GM18502 (cell line): ENCODE results near the gene ZC2HC1C.
"Not testable (repeated sequence)": the region's sequence is repeated elsewhere in the genome, so short reads cannot be mapped to it uniquely, and the experiment has no call there.

Experiments used
- ATAC-seq: cut with Tn5 transposase; IDR thresholded peaks from one replicate; pipeline ENCODE4 v1.9.1; 2021; ENCODE audit warnings: mild to moderate bottlenecking; ENCODE audit not compliant: unreplicated experiment, poor library complexity

ZC2HC1C gene

GRCh38 chr14:75053396-75054291 lies 15.8 kb upstream of the ZC2HC1C start:
- ATAC-seq, result no peak

- no peak for ATAC-seq
These were observed 15.0 kb upstream of the ZC2HC1C start for GRCh38 chr14:75054421-75054820.

GRCh38 chr14:75059642-75060041 lies 9.8 kb upstream of the ZC2HC1C start:
- no peak for ATAC-seq

- ATAC-seq, result no peak
These were observed 9.0 kb upstream of the ZC2HC1C start for GRCh38 chr14:75060420-75060819.

GRCh38 chr14:75063013-75063412 lies 6.4 kb upstream of the ZC2HC1C start:
- ATAC-seq, result no peak

- peak; percentile 95 for ATAC-seq
These were observed 5.8 kb upstream of the ZC2HC1C start, which contains the start of gene ACYP1 for GRCh38 chr14:75063491-75064204. Gene ACYP1, minus strand, starts transcription at chr14:75064024. Its CDS starts 471 bp downstream, at chr14:75063553.

- peak; percentile 5 for ATAC-seq
These were observed 5.3 kb upstream of the ZC2HC1C start for GRCh38 chr14:75064205-75064567.

- no peak for ATAC-seq
These were observed 2.8 kb upstream of the ZC2HC1C start for GRCh38 chr14:75066691-75067090.

- ATAC-seq, result no peak
These were observed 2.2 kb upstream of the ZC2HC1C start for GRCh38 chr14:75067212-75067611.

- ATAC-seq, result not testable (repeated sequence)
These were observed 1.7 kb upstream of the ZC2HC1C start for GRCh38 chr14:75067765-75068164.

- no peak for ATAC-seq
These were observed 934 bp upstream of the ZC2HC1C start for GRCh38 chr14:75068294-75069120.

GRCh38 chr14:75069811-75070145 lies 337 bp downstream of the ZC2HC1C start:
- no peak for ATAC-seq

GRCh38 chr14:75070383-75070782 lies 942 bp downstream of the ZC2HC1C start:
- ATAC-seq, result no peak

GRCh38 chr14:75077794-75078193 lies 8.4 kb downstream of the ZC2HC1C start:
- ATAC-seq, result no peak

- no peak for ATAC-seq
These were observed 10.1 kb downstream of the ZC2HC1C start for GRCh38 chr14:75079521-75079920.

- ATAC-seq, result no peak
These were observed 12.3 kb downstream of the ZC2HC1C start for GRCh38 chr14:75081660-75082229.

GRCh38 chr14:75083271-75083670 lies 13.8 kb downstream of the ZC2HC1C start:
- ATAC-seq, result no peak

GRCh38 chr14:75084513-75084912 lies 15.1 kb downstream of the ZC2HC1C start:
- ATAC-seq, result no peak

GRCh38 chr14:75088153-75088552 lies 18.7 kb downstream of the ZC2HC1C start:
- ATAC-seq, result no peak

- ATAC-seq, result no peak
These were observed 19.3 kb downstream of the ZC2HC1C start for GRCh38 chr14:75088566-75089373.
